Measurements from ENCODE around the gene EBF3. TPM values are rescaled to one million over a fixed set of nuclear protein-coding genes. Genes with fewer than 3 reads are reported as not detected.

The EBF3 gene
- total RNA-seq, 1 donor from 2014 or later = not detected

- Mint-ChIP-seq H3K27me3 (ENCODE audit: low read depth) (no peaks in the 10 kb centered on the region), H3K9me3 (ENCODE audit: low read depth) (peaks cover 2% of the 10 kb centered on the region), H3K4me3 (ENCODE audit: unreplicated experiment) (no peak overlapping the region), H3K27ac (ENCODE audit: unreplicated experiment) (no peak overlapping the region), H3K36me3 (ENCODE audit: low read depth) (no peaks in the 10 kb centered on the region), H3K4me1 (ENCODE audit: low read depth) (no peaks in the 10 kb centered on the region)
- TF ChIP-seq, protein P1, sequence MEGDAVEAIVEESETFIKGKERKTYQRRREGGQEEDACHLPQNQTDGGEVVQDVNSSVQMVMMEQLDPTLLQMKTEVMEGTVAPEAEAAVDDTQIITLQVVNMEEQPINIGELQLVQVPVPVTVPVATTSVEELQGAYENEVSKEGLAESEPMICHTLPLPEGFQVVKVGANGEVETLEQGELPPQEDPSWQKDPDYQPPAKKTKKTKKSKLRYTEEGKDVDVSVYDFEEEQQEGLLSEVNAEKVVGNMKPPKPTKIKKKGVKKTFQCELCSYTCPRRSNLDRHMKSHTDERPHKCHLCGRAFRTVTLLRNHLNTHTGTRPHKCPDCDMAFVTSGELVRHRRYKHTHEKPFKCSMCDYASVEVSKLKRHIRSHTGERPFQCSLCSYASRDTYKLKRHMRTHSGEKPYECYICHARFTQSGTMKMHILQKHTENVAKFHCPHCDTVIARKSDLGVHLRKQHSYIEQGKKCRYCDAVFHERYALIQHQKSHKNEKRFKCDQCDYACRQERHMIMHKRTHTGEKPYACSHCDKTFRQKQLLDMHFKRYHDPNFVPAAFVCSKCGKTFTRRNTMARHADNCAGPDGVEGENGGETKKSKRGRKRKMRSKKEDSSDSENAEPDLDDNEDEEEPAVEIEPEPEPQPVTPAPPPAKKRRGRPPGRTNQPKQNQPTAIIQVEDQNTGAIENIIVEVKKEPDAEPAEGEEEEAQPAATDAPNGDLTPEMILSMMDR (IDR thresholded peaks at IDR 0.05) = no peak
- no peak for DNase-seq (ENCODE audit: low spot score)
Observed at GRCh38 chr10:129909080-129909479, 55.0 kb downstream of the EBF3 start.

DNA sequence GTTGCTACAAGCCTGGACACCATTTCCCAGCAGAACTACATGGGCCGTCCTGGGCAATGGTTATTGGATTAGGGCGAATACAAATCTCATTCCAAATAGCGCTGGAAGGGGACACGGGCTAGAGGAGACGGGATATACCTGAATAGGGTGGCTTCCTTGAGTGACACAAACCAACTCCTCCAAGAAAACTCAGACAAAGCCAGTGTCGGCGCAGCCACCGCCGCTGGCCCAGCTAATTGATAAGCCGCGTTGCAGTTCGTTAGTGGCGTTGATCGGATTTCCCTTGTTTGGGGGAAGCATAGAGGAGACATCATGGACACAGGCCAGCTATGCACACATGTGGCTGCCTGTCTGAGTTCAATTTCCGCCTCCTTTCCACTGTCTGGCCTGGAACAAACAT, 55.7 kb downstream of the EBF3 start:
- Mint-ChIP-seq H3K4me3 (ENCODE audit: unreplicated experiment) (no peak overlapping the region), H3K4me1 (ENCODE audit: low read depth) (no peaks in the 10 kb centered on the region), H3K27me3 (ENCODE audit: low read depth) (no peaks in the 10 kb centered on the region), H3K27ac (ENCODE audit: unreplicated experiment) (no peak overlapping the region), H3K9me3 (ENCODE audit: low read depth) (peaks cover 2% of the 10 kb centered on the region), H3K36me3 (ENCODE audit: low read depth) (no peaks in the 10 kb centered on the region)
- DNase-seq (ENCODE audit: low spot score) = no peak
- TF ChIP-seq, protein P1 (IDR thresholded peaks at IDR 0.05) = no peak

DNA sequence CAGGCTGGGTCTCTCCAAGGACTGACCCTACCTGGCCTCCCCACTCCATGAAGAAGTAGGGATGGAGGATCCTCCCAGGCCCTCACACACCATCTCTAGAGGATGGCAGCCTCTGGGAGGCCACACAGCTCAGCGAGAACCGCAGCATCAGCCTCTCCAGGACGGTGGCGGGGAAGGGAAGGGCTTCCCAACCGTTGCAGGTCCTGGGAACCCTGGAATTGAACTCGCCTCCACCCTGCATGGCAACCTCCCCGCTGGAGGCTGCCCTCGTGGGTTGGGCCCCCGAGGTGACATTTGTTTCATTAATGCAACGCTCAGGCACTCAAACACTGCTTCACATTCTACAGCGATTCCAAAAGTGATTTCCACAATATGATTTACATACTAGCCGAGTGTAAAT, 58.5 kb downstream of the EBF3 start:
- H3K27me3 Mint-ChIP-seq (ENCODE audit: low read depth) = peaks cover 2% of the 10 kb centered on the region
- H3K27ac Mint-ChIP-seq (ENCODE audit: unreplicated experiment) = no peak overlapping the region

GRCh38 chr10:129904323-129904722, 59.8 kb downstream of the EBF3 start:
- Mint-ChIP-seq H3K4me1 (ENCODE audit: low read depth) (no peaks in the 10 kb centered on the region), H3K36me3 (ENCODE audit: low read depth) (no peaks in the 10 kb centered on the region), H3K4me3 (ENCODE audit: unreplicated experiment) (no peak overlapping the region), H3K9me3 (ENCODE audit: low read depth) (peaks cover 2% of the 10 kb centered on the region), H3K27me3 (ENCODE audit: low read depth) (peaks cover 9% of the 10 kb centered on the region), H3K27ac (ENCODE audit: unreplicated experiment) (no peak overlapping the region)
- TF ChIP-seq, protein P1 (IDR thresholded peaks at IDR 0.05) = no peak
- no peak for DNase-seq (ENCODE audit: low spot score)

More for the DNA sequence above, 58.5 kb downstream of the EBF3 start:
- TF ChIP-seq, protein P1 (IDR thresholded peaks at IDR 0.05) = no peak
- Mint-ChIP-seq H3K4me1 (ENCODE audit: low read depth) (no peaks in the 10 kb centered on the region), H3K9me3 (ENCODE audit: low read depth) (peaks cover 2% of the 10 kb centered on the region), H3K4me3 (ENCODE audit: unreplicated experiment) (no peak overlapping the region), H3K36me3 (ENCODE audit: low read depth) (no peaks in the 10 kb centered on the region)
- DNase-seq (ENCODE audit: low spot score) = no peak

- H3K4me1 Mint-ChIP-seq (ENCODE audit: low read depth) = no peaks in the 10 kb centered on the region
- H3K27ac Mint-ChIP-seq (ENCODE audit: unreplicated experiment) = no peak overlapping the region
Observed at GRCh38 chr10:129901389-129902006, 62.6 kb downstream of the EBF3 start.

More at GRCh38 chr10:129901389-129902006, 62.6 kb downstream of the EBF3 start:
- H3K36me3 Mint-ChIP-seq (ENCODE audit: low read depth) = no peaks in the 10 kb centered on the region
- H3K9me3 Mint-ChIP-seq (ENCODE audit: low read depth) = peaks cover 2% of the 10 kb centered on the region
- H3K4me3 Mint-ChIP-seq (ENCODE audit: unreplicated experiment) = no peak overlapping the region
- H3K27me3 Mint-ChIP-seq (ENCODE audit: low read depth) = peaks cover 26% of the 10 kb centered on the region
- TF ChIP-seq, protein P1 (IDR thresholded peaks at IDR 0.05) = no peak
- no peak for DNase-seq (ENCODE audit: low spot score)

All from chondrocyte (in vitro differentiated cells).